Activated CD4-positive, alpha-beta T cell treated with anti-CD3 and anti-CD28 coated beads for 1 hour (primary cell): ENCODE results near the gene MSI2.

ENCODE experiments used
- DNase-seq: peaks from one replicate; pipeline ENCODE4 v3.0.0-alpha.2; 2020

MSI2 gene

DNA sequence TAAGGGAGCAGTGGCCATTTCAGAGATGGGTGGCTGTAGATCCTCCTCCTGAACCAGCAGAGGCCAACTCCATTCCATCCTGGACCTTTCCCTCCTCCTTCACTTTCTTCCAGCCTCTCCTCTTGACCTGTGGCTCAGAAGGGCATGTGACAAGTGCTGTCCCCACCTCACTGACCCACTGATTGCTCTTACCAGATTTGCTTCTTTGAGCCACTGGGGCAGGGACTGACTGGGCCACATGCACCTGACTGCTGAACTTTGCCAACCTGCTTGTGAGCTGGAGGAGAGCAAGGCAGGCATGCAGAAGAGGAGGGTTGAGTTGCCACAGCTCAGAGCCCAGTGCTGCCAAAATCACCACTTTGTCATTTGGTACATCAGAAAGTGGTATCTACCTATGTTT, 68.3 kb downstream of the MSI2 start:
- no peak for DNase-seq

DNA sequence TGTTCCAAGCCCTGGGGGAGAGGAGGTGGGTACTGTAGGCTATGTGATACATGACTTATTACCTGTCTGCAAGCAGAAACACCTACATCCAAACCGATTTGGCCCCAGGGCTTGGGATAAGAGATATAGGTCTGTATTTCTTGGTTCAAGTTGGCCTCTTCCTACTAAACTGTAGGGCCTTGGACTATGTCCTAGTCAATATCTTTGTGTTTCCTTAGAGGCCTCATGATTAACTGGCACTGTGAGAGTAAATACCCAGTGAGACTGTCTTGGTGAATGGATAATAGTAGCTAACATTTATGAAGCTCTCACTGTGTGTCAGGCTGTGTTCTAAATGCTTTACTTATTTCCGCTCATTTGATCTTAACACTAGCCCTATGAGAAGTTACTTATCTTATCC, 70.0 kb downstream of the MSI2 start:
- no peak for DNase-seq

DNA sequence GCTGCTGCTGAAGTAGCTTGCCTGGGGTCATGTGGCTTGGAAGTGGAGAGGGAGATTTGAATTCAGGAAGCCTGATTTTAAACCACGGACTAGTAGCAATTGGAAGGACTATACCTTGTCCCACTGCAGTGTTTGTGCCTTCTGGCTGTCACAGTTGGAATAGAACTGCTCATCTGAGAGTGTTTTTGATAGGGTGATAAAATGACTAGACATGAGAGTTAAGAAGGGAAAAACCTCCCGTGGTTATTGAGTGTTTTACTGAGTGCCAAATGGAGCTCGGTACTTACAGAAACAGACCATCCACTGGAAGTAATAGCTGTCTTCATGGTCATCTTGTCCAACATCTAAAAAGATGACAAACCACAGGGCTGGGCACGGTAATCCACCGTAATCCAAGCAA, 70.4 kb downstream of the MSI2 start:
- no peak for DNase-seq

DNA sequence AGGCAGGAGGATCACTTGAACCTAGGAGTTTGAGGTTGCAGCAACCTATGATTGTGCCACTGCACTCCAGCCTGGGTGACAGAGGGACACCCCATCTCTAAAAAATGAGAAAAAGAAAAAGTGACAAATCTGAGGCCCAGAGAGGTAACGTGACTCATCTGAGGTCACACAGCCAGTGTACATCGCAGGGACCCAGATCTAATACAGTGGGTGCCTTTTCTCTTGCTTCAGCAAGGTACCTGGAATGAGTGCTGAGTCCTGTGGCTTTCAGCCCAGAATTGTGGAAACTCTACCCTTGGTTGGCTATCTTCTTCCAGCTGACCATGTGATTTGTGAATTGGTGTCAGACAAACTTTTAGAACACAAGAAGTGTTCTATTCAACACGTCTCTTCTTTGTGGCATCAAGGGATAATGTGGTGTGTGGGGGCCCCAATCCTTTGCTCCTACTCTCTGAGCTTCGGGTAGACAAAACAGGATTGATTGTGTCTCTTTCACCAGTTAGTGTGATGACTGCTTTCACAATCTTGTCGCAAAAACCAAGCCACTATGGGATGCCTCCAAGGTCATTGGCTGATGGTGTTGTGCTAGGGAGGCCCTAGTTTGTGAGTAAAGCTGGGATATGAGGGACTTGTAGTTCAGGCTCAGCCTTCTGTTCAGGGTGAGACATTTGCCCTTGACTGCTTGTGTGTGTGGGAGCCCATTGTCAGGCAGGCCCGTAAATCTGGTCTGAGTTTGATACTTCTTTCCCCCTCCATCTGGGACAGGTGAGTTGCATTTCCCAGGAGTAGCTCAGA, 71.0 kb downstream of the MSI2 start:
- DNase-seq: no peak

DNA sequence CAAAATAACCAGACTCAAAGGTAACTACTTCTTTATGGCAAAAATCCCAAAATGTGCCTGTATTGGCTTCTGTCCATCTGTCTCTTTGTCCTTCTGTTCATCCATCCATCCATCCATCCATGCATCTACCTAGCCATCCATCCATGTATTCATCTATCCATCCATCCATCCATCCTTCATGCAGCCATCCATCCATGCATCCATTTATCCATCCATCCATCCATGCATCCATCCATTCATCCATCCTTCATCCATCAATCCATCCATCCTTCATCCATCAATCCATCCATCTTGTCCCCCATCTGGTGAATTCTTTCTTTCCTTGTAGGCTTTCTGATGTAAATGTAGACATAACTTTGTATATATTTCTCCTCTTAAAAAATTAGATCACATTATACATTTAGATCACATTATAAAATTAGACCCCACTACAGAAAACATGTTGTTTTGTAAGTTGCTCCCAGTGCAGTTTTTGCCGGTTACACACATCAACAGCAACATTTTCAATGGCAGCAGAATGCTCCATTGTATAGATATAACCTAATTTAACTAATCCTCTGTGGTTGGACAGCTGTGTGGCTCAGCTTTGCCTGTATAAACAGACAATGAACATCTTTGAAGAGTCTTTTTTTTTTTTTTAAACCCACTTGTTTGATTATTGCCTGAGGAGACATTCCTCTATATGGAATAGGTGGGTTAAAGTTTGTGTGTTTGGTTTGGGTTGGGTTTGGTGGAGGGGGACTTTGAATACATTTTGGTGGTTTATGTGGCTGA, 72.0 kb downstream of the MSI2 start:
- no peak for DNase-seq

DNA sequence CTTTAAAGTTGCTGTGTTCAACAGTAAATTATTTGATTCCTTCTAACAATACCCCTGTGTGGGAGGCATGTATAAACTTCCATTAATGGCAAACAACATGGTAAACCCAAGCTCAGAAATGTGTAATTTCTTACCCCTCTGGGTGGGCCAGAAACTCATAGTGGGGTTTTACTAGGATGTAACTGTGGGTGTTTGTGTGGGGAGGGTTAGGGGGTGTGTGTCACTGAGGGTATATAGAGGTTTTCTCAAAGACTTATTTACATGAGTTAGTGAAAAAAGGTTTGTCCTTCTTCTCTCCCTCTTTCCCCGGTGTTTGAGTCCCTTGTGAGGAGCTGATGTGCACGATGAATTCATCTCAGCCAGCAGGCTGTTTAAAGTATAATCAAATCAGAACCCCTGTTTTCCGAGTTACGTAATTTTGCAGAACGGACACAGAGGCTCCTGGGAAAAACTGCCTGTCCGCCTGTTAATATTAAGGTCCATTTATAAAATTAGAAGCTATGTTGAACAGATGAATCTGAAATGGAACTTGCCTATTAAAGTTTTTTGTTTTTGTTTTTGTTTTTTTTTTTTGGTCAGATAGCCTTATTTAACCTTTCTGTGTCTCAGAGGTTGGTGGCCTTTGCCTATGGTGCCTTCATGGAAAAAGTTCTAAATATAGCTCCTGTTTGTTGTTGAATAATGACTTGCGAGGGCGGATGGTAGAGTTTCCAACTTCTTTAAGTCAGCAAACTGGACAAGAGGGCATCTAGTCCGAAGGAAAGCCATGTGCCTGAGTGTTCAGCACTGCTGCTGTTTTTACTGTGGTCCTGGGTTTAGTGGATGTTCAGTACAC, 73.3 kb downstream of the MSI2 start:
- no peak for DNase-seq

DNA sequence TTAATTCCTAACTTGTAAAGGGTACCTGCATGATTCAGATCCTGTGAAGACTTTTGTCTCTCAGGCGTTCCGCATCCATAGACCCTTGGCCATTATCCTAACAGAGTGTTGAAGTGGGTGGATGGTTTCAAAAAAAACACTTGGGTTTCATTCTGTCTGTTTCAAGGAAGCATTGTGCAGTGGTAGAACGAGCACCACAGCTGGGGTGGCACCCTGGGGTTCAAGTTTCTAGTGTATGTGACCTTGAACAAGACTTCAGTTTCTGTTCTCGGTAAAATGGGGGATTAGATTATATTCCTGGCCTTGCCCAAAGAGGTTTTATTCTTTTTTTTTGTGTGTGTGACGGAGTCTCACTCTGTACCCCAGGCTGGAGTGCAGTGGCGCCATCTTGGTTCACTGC, 74.3 kb downstream of the MSI2 start:
- DNase-seq: no peak

DNA sequence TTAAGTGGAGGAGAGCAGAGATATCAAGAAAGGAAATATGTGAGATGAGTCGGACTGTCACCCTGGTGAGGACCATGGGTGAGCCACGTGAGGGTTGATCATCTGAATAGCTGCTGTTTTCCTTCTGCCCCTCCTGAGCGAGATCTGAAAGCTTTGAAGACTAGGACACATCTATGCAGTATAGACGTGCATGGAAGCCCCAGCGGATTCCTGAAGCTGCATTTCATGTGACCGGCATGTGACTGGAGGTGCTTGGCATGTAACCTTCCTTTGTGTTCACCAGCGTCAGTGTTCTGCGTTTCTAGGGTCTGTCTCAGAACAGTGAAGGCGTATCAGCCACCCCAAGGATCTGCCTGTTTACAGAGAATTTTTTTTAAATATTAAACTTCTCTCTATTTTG, 75.1 kb downstream of the MSI2 start:
- DNase-seq: no peak

DNA sequence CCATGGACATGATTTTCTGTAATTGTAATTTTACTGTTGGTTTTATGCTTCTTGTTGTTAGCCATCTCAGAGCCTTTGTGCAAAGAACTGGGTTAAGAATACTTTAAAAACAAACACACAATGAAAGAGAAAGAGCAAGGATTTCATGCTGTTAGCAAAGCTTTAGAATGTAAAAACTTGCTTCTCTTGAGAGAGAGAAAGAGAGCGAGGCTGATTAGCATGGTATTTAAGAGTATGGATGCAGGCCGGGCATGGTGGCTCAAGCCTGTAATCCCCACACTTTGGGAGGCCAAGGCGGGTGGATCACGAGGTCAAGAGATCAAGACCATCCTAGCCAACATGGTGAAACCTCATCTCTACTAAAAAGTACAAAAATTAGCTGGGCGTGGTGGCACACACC, 76.2 kb downstream of the MSI2 start:
- DNase-seq: no peak

DNA sequence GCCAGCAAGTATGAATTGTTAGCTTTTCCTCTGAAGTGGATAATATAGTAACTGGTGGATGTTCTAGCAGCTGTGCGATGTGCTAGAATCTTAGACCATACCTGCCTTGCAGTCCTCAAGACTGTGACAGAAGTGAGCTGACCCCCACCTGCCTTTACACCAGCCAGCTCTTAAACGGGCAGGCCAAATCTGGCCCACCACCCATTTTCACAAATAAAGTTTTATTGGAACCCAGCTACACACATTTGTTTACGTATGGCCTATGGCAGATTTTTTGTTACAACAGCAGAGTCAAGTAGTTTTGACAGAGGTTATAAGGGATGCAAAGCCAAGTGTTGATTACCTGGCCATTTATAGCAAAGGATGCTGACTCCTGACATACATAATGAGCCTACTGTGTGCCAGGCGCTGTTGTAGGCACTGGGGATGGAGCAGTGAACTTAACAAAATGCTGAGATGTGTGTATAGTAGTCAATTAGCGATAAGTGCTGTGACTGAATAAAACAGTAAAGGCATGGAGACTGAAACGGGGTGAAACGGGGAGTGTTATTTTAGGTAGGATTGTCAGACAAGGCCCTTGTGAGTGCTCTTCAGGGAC, 79.0 kb downstream of the MSI2 start:
- no peak for DNase-seq

DNA sequence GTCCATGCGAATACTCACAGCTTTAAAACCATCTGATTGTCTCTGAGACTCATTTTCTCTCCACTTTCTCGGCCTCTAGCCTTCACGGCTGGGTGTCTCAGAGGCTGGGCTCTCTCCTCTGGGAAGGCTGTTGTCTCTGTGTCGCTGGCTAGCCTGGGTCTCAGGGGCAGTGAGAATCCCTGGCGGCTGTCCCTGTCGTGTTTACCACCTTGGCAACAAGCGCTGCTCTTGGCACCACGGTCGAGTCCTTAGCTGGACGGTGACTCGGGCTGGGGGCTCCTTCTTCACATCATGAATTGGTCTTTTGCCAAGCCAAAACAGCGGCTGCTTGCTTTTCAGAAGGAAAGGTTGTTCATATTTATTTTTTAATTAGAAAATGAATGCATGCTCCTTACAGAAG, 81.1 kb downstream of the MSI2 start:
- no peak for DNase-seq

DNA sequence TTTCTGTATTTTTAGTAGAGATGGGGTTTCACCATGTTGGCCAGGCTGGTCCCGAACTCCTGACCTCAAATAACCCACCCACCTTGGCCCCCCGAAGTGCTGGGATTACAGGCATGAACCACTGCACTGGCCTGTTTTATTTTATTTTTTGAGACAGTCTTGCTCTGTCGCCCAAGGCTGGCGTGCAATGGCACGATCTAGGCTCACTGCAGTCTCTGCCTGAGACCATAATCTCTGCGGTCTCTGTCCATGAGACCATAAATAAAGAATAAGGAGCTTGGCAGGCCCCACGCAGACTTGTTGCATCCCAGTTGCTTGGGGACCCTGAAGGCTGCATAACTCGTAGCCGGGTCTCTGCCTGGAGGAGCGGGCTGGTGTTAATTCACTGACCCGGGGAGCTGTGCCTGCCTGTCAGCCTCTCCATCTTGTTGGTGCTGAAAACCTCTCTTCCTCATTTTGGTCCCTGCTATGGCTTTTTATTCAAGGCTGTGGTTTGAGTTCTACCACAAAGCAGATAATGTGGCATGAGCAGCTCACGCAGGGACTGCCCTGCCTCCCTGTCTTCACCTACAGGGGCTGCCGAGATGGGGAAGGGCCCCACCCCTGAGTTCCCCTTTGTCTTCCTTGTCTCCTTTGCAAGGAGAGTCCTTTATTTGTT, 82.1 kb downstream of the MSI2 start:
- DNase-seq: no peak

DNA sequence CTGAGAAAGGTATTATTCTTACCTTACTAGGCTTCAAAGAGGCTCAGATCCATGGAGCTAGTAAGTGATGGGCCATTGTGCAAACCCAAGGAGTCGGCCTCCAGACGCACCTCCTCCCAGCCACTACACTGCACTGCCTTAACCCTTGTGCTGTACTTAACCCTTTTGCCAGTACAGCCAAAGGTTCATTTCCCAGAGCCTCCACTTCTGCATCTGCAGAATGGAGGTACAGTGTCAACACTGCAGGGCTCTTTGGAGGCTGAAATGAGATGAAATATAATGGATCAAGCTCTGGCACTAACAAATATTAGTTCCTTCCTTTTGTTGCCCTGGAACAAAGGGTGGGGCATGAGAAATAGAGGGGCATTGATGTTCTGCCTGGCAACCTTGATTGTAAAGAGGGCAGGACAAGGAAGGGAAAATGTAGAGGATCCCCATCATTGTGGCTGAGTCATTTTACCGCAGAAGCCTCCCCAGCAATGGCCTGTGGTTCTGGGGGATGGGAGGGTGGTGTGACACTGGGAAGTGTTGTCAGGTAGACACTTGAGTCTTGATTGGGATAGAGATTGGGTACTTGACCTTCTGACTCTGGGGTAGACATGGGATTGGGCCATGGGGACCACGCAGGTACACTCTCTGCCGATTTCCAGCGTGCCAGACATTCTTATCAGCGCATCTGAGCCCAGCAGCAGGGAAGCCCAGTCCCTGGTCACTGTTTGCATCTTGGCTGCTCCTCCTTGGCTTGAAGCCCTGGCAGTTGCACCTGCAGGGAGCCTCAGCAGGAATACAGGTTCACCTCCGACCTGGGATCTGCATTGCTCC, 84.0 kb downstream of the MSI2 start:
- DNase-seq: no peak

DNA sequence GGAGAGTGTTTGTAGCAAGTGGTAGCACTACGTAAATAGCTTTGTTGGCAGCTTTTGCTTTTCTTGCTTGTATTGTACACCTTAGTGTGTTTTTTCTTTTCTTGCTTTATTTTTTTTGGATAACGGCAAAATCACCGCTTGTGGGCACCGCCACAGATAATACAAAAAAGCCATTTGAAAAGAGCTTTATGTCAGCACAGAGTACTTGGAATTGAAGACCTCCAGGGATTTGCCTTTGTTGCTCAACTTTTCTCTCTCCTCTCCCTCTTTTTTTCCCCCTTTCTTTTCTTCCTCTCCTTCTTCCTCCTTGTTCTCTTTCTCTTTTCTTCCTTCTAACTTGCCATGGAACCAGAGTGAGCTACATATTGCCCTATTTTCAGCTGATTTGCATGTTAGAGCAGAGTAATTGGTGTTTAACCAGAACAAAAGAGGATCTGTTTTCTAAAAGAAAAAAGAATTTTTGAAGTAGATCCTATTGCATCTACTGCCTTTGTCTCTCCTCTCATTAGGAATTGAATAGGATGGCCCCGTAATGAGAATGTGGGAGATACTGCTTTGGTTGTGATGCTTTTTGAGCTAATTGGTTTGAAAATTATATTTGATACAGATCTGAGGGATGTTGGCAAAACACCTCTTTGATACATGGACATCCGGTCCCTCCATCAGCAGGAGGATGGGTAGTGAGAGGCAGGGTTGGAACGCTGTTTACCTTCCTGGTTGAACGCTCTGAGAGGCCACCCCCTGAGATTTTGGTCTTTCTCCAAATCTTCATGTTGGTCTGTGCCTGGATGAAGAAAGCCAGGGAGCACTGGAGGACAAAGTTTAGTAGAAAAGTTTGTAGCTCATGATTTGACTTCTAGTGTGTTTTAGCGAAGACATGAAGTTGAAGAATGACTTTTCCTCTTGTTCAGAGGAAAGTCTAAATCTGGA, 85.6 kb downstream of the MSI2 start:
- no peak for DNase-seq

DNA sequence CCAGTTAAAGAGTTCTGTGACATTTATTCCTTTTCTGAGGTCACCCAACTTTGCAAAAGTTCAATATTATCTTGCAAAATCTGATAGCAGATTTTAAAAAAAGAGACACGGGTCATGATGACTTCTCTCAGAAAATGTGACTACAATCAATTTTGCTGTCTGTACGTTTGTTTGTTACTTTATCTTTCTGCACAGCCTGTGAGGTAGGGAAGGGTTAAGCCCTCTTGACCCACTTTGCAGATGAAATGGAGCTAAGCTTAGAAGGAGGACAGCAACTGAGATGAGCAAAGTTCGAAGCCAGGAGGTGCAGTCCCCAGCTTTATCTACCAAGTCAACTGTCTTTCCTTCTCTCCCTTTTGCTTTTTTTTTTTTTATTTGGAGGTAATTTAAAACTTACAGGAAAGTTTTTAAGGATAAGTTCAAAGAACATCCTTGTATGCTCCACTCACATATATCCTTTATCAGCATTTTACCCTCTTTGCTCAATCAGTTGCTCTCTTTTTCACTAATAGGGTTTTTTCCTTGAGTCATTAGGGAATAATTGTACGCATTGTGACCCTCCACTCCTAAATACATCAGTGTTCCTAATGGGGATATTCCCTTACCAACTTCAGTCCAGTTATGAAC, 86.8 kb downstream of the MSI2 start:
- DNase-seq: no peak

DNA sequence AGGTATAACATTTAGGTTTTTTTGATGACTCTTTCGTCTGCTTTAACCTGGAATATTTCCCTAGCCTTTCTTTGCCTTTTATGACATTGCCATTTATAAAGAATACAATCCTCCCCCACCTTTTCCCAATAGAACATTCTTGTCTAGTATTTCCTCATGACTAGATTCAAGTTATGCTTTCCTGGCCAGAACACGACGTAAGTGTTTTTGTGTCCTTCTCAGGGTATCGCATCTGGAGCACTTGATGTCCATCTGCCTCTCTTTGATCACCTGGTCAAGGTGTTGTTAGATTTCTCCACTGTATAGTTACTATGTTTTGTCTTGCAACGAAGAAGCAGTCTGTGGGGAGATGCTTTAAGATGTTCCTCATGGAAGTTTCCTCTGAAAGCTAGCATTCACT, 87.4 kb downstream of the MSI2 start:
- DNase-seq: no peak

DNA sequence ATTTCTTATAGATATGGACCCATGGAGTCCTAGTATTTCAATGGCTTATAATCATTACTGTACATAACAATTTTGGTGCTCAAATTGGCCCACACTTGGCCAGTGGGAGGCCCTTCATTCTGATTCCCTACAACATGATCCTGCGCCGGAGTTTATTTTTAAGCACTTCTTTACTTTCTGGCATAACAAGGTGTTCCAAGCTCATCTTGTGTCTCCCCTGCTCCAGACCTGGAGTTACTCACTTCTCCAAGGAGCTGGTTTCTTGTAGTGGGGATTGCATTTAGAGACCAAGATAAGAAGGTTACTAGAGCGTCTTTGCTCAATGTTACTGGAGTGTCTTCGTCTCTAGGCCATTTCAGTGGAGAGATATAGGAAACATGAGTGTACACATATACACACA, 87.9 kb downstream of the MSI2 start:
- DNase-seq: no peak

DNA sequence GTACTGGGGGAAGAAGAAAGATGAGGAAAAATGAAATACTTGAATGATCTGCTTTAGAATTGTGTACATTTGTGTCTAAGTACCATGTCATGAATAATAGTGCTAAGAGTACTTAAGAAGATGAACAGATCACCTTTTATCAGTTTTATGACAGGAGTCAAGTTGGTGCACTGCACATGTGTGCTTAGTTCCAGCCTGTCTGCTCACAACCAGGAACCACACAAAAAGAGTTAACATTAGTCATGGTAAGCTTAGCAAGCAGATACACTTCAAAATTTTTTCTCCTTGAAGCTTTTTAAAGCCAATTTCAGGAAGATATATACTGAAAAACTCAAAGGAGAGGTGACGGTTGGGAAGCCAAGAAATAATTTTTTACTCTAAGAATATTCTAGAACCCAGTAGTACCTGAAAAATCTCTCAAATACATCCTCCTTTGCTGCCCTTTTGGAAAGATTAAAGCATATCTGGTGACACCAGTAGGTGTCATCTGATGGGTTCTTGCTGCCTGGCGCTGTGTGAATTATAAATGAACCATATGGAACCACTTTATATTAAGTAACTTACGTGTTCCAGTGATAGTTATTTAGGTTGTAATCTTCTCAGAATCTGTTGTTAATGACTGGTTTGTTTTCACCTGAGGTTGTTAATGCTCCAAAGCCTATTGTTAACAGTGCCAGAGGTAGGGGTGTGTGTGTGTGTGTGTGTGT, 93.4 kb downstream of the MSI2 start:
- DNase-seq: no peak

DNA sequence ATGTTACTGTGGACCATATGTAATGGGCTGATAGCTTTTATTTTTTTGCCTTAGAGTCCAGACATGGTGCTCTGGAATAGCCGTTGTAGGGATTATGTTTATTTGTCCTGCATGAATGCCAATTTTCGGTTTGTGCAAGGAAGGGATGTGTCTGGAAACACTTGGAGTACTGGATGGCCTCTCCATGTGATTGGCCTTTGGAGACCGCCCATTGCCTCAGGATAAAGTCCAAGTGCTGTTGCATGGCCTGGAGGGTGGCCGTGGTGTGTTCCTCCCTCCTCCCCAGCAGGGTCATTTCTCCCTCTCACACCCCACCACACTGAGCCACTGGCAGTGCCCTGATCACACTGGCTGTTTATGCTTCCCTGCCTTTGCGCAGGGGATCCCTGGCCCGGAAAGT, 93.9 kb downstream of the MSI2 start:
- no peak for DNase-seq
